ENCODE data around the gene TBATA.

GRCh38 chr10:70812814-70813213 is 27.6 kb upstream of the TBATA start:
- TF ChIP-seq CTCF (tag by site-specific recombination; IDR thresholded peaks at IDR 0.05) = no peak
- no peak for TF ChIP-seq ZNF48 (tag by site-specific recombination; IDR thresholded peaks at IDR 0.05)
- TF ChIP-seq ZNF398 (tag by site-specific recombination; IDR thresholded peaks at IDR 0.05) = no peak
- no peak for TF ChIP-seq ZNF426 (tag by site-specific recombination; IDR thresholded peaks at IDR 0.05)
